ENCODE results near the gene SERTAD3. TPM values are rescaled to one million over a fixed set of nuclear protein-coding genes. Genes with fewer than 3 reads are reported as not detected.
"Not testable (repeated sequence)": the region's sequence is repeated elsewhere in the genome, so short reads cannot be mapped to it uniquely, and the experiment has no call there.

SERTAD3 gene
- polyA plus RNA-seq, 1 donor = 30.6 TPM

GRCh38 chr19:40411125-40411842 is 32.9 kb downstream of the SERTAD3 start:
- DNase-seq = no peak

- DNase-seq = no peak
Observed at GRCh38 chr19:40410030-40410389, 34.1 kb downstream of the SERTAD3 start.

GRCh38 chr19:40408598-40408925 is 35.6 kb downstream of the SERTAD3 start:
- DNase-seq = not testable (repeated sequence)

- DNase-seq = no peak
Observed at GRCh38 chr19:40407714-40408597, 36.2 kb downstream of the SERTAD3 start.

- DNase-seq = peak; percentile 78
Observed at GRCh38 chr19:40403262-40403984, 40.7 kb downstream of the SERTAD3 start.

- DNase-seq = no peak
Observed at GRCh38 chr19:40400559-40400958, 43.6 kb downstream of the SERTAD3 start.

- DNase-seq = peak; percentile 54
Observed at GRCh38 chr19:40398417-40399131, 45.6 kb downstream of the SERTAD3 start.

GRCh38 chr19:40397568-40397906 is 46.6 kb downstream of the SERTAD3 start:
- DNase-seq = no peak

GRCh38 chr19:40396886-40397567 is 47.1 kb downstream of the SERTAD3 start:
- no peak for DNase-seq

GRCh38 chr19:40395956-40396355 is 48.2 kb downstream of the SERTAD3 start:
- no peak for DNase-seq

- DNase-seq = no peak
Observed at GRCh38 chr19:40394816-40395210, 49.3 kb downstream of the SERTAD3 start.

GRCh38 chr19:40393894-40394815 is 50.0 kb downstream of the SERTAD3 start:
- no peak for DNase-seq

GRCh38 chr19:40392894-40393517 is 51.1 kb downstream of the SERTAD3 start:
- DNase-seq = no peak

GRCh38 chr19:40392123-40392522 is 52.0 kb downstream of the SERTAD3 start:
- no peak for DNase-seq

Other genes with a start within 250 kb of the SERTAD3 start
- 0.25 TPM for gene TTC9B, start 226.0 kb downstream of the SERTAD3 start, polyA plus RNA-seq (ENCODE audit: insufficient read length)
- 1.2 TPM for gene CCNP, start 217.6 kb downstream of the SERTAD3 start, polyA plus RNA-seq (ENCODE audit: insufficient read length)
- gene AKT2, start 159.0 kb downstream of the SERTAD3 start, polyA plus RNA-seq (ENCODE audit: insufficient read length) = 191 TPM
- 8.4 TPM for gene C19orf47, start 95.9 kb downstream of the SERTAD3 start, polyA plus RNA-seq (ENCODE audit: insufficient read length)
- 201 TPM for gene PLD3, start 95.6 kb downstream of the SERTAD3 start, polyA plus RNA-seq (ENCODE audit: insufficient read length)
- 0.20 TPM for gene HIPK4, start 54.2 kb downstream of the SERTAD3 start, polyA plus RNA-seq (ENCODE audit: insufficient read length)
- gene PRX, start 31.0 kb downstream of the SERTAD3 start, polyA plus RNA-seq (ENCODE audit: insufficient read length) = 10.4 TPM
- 5.7 TPM for gene SERTAD1, start 18.3 kb downstream of the SERTAD3 start, polyA plus RNA-seq (ENCODE audit: insufficient read length)
- gene BLVRB, start 21.4 kb upstream of the SERTAD3 start, polyA plus RNA-seq (ENCODE audit: insufficient read length) = 26.7 TPM
- 1.2 TPM for gene SPTBN4, start 22.7 kb upstream of the SERTAD3 start, polyA plus RNA-seq (ENCODE audit: insufficient read length)
- gene SHKBP1, start 132.5 kb upstream of the SERTAD3 start, polyA plus RNA-seq (ENCODE audit: insufficient read length) = 48.2 TPM
- gene LTBP4, start 157.0 kb upstream of the SERTAD3 start, polyA plus RNA-seq (ENCODE audit: insufficient read length) = 187 TPM
- gene NUMBL, start 246.3 kb upstream of the SERTAD3 start, polyA plus RNA-seq (ENCODE audit: insufficient read length) = 11.8 TPM